Measurements from ENCODE around the gene KCND3.

Gene KCND3

GRCh38 chr1:111967067-111967690 lies 22.3 kb downstream of the KCND3 start:
- TF ChIP-seq FOXP2 (optimal IDR thresholded peaks at IDR 0.05; ENCODE audit: borderline replicate concordance, extremely low read depth, extremely low read length, insufficient read depth): no peak
- TF ChIP-seq SIN3A (IDR thresholded peaks at IDR 0.05; ENCODE audit: borderline replicate concordance, insufficient read depth, low read length): no peak
- no peak for TF ChIP-seq TAF1 (IDR thresholded peaks at IDR 0.05; ENCODE audit: borderline replicate concordance, insufficient read depth, low read length)
- TF ChIP-seq POLR2AphosphoS5 (IDR thresholded peaks at IDR 0.05; ENCODE audit: low read depth, low read length): no peak
- no peak for TF ChIP-seq REST (IDR thresholded peaks at IDR 0.05; ENCODE audit: insufficient read depth in 1 of 2, low read depth in 2 of 2, low read length in 2 of 2)

- TF ChIP-seq FOXP2 (optimal IDR thresholded peaks at IDR 0.05; ENCODE audit: borderline replicate concordance, extremely low read depth, extremely low read length, insufficient read depth) (no peak), POLR2AphosphoS5 (IDR thresholded peaks at IDR 0.05; ENCODE audit: low read depth, low read length) (no peak), REST (IDR thresholded peaks at IDR 0.05; ENCODE audit: insufficient read depth in 1 of 2, low read depth in 2 of 2, low read length in 2 of 2) (no peak), TAF1 (IDR thresholded peaks at IDR 0.05; ENCODE audit: borderline replicate concordance, insufficient read depth, low read length) (no peak), SIN3A (IDR thresholded peaks at IDR 0.05; ENCODE audit: borderline replicate concordance, insufficient read depth, low read length) (no peak)
Observed at GRCh38 chr1:111965781-111966443, 23.6 kb downstream of the KCND3 start.

DNA sequence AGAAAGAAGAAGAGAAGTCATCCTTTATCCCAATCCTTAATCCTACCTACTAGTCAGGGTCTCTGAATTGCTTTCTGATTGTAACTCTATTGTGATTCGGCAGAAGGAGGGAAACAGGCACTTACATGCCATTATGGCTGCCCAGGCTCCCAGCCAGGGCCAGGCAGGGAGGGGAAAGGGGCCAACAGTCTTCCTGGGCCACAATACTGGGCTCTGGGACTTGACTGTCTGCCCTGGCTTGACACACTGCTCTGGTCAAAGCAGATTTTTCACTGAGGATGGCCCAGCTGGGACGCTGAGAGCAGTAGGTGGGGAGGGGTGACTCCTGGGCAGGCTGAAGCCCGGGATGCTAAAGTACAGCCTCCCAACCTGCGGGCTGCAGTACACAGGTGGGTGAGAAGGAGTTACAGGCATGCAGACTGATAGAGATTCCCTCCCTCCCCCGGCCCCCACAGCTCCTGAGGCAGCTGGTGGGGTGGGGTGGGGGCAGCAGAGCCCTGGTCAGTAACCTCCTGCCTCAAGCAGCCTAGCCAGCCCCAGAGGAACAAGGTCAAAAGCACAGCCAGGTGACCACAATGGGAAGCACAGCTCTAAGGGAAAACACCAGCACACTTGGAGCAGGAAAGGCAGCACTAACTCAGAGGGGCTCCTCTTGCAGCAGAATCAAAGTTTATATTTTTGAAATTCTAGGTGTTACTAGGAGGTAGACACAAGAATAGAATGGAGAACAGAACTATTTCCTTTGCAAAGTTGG lies 25.3 kb downstream of the KCND3 start:
- no peak for TF ChIP-seq FOXP2 (optimal IDR thresholded peaks at IDR 0.05; ENCODE audit: borderline replicate concordance, extremely low read depth, extremely low read length, insufficient read depth)
- no peak for TF ChIP-seq POLR2AphosphoS5 (IDR thresholded peaks at IDR 0.05; ENCODE audit: low read depth, low read length)
- no peak for TF ChIP-seq TAF1 (IDR thresholded peaks at IDR 0.05; ENCODE audit: borderline replicate concordance, insufficient read depth, low read length)
- no peak for TF ChIP-seq SIN3A (IDR thresholded peaks at IDR 0.05; ENCODE audit: borderline replicate concordance, insufficient read depth, low read length)
- TF ChIP-seq REST (IDR thresholded peaks at IDR 0.05; ENCODE audit: insufficient read depth in 1 of 2, low read depth in 2 of 2, low read length in 2 of 2): no peak

GRCh38 chr1:111961773-111962565 lies 27.5 kb downstream of the KCND3 start:
- TF ChIP-seq REST (IDR thresholded peaks at IDR 0.05; ENCODE audit: insufficient read depth in 1 of 2, low read depth in 2 of 2, low read length in 2 of 2): no peak
- TF ChIP-seq FOXP2 (optimal IDR thresholded peaks at IDR 0.05; ENCODE audit: borderline replicate concordance, extremely low read depth, extremely low read length, insufficient read depth): no peak

Data from PFSK-1 (cell line).